EL (cell line): ENCODE results near the gene FAT1.
"Not testable (repeated sequence)": the region's sequence is repeated elsewhere in the genome, so short reads cannot be mapped to it uniquely, and the experiment has no call there.

Experiments used
- DNase-seq: peaks from one replicate; pipeline ENCODE4 v3.0.0-alpha.2; 2016

The FAT1 gene

DNA sequence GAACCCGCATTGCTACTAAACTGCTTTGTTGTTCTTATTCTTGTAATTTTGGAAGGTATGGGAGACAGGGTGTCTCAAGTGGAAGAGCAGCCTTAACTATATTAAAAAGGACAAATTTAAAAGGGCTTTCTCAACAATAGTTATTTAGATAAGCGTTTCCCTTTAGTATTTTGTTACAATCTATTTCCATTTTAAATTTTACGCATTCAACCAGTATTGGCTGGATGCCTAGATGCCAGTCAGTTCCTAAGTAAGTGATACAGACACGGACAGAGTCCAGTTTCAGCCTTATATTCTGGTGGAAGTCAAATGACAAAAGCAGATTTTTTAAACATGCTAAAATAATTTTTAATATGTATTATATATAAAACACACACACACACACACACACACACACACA lies 28.3 kb downstream of the FAT1 start:
- DNase-seq, result no peak

DNA sequence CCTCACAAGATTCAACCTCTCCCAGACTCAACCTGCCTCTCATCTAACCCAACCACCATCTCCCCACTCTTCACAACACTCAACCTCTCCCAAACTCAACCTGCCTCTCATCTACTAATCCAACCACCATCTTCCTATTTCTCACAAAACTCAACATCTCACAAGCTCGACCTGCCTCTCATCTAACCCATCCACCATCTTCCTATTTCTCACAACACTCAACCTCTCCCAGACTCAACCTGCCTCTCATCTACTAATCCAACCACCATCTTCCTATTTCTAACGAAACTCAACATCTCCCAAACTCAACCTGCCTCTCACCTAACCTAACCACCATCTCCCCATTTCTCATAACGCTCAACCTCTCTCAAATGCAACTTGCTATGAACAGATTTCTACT lies 29.8 kb downstream of the FAT1 start:
- no peak for DNase-seq

DNA sequence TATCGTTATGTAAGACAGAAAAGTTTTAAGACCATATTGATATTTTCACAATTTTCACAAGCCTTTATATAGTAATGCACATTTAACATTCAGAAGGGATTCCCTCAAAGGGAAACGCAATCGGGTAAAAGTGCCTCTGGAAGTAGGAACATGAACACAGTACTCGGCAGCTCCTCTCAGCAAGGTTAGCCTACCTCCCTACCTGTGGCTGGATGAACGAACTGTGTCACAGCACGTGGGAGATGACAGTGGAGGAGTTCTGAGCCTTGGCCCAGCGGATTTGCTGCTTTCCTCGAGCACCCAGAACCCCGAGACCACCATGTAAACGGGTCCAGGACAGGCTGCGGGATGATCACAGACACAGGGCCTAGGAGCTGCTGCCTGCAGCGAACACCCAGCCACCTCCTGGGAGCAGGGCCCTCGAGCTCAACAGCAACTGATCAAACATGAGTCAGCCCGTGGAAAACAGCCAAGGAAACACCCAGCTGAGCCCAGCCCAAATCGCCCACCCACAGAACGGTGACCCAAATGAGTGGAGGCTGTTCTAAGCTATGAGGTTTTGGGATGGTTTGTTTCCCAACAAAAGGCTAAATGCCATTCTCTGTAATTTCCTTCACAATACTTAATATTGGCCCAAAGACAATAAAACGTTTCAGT lies 30.4 kb downstream of the FAT1 start:
- peak; percentile 82 for DNase-seq

DNA sequence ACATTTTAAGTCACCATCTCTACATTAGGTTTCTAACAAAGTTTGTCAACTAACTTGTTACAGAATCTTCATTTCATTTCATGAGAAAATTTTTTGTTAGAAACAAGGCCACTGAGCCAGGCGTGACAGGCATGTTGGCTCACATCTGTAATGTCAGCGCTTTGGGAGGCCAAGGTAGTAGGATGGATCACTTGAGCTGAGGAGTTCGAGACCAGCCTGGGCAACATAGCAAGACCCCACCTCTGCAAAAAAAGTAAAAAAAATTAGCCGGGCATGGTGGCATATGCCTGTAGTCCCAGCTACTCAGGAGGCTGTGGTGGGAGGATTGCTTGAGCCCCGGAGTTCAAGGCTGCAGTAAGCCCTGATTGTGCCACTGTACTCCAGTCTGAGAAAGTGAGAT lies 32.3 kb downstream of the FAT1 start:
- DNase-seq, result no peak

DNA sequence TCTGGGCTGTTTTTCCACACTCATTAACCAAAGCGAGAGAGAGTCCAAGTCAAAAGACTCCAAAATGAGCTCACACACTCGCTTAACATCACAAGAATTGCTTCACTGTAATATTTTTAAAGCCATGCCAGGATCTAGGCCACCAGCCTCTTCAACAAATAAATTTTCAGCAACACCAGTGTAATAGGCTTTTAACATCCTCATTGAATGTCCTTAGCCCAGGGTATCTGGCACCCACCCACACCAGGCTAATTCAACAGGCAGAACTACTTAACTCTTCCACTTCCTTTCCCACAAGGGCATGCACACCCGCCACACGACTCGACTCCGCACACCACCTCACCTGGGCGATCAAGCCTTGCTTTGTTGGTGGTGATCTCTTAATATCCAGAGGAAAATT lies 34.2 kb downstream of the FAT1 start:
- DNase-seq, result no peak

DNA sequence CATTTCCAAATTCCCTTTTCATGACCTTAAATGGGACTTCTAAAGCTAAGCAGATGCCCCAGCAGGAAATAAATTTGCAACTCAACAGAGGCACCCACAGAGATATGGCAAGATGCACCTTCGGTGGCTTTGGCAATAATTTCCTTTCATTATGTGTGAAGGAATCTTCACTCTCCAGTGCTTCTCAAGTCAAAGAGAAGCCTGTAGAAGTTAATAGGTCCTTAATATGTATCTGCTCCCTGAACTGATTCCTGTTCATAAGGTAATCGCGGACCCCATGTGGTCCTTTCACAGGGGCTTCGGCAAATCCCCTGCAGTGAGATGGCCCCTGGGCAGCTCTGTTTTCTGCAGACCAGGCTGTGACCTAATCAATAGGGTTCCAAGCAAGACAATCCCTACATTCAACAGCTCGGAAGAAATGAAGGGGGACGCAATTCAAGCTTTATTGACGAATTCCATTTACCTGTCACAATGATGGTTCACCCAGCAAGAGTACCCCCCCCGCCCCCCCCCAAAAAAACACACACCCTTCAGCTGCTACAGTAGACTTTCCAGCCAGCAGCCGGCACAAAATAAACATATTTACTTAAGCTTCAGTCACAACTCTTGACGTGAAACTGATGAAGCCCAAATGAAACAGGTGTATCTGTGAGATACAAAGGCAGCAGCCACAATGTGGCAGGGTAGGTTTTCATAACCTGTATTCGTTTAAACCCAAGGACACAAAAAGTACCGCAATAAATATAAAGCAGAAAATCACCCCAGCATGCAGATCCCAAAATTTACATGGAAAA lies 35.3 kb downstream of the FAT1 start:
- DNase-seq, result no peak

DNA sequence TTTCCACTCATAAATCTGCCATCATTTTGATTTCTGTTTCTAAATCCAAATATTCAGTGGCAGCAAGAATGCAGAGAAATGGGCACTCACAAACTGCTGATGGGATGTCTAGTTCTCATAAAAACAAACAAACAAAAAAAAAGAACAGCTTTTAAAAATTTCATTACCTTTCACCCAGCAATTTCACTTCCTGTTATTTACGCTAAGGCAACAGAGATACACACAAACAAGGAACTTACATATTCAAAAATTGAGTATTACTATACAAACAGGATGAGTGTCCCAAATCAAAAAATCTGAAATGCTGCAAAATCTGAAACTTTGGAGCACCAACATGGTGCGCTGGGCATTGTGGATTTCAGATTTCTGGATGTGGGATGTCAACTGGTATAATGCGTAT lies 36.4 kb downstream of the FAT1 start:
- no peak for DNase-seq

DNA sequence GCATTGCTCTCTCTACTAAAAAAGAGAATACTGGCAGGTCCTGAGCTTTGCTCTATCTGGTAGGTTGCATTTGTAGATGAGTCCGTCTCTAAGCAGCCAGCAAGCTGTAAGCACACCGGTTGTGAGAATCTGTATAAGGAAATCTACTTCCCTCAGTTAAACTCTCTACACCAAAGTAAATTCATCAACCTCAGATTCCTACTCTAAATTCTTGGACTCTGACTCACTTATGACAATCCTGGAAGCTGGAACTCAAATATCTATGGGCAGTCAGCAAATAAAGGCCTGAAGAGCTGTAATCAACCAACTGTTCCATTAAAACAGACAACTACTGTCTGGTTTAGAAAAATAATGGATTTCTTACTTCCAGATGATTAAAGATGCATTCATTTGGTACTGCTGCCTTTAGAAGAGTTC lies 37.9 kb downstream of the FAT1 start:
- DNase-seq, result peak; percentile 92

DNA sequence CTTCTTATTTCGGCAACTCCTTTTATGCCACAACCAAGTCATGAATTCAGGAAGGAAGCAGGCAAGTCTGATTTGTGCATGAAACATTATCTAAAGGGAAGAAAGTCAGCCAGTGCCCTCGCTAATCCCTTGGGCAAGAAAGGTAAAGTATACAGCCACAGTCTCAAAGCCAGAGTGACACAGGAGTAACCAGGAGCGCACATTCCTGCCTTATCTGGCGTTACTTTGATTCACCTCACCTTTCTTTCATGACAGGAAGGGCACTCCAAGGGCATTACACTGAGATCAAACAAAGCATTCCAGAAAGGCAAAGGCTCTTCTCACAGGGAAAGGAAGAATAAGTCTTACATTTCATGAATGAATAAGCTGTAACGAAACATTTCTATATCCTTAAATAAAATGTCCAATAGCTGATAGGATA lies 38.8 kb downstream of the FAT1 start:
- no peak for DNase-seq

DNA sequence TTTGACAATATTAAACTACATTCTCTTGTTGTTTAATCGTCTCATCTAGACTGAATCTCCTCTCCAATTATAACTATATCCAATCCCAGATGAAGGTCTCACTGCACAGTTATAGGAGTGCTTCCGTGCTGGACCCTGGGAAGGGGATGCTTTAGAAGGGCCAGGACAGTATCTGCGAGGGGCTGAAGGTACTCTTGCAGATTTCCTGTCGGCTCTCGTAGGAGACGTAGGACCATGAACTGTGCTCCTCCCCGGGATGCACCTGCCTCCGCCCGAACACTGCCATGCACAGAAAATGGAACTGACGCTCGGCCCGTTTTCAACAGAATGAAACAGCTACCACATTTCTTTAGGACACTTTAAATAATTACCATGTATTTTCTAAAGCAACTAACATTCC lies 39.4 kb downstream of the FAT1 start:
- no peak for DNase-seq

DNA sequence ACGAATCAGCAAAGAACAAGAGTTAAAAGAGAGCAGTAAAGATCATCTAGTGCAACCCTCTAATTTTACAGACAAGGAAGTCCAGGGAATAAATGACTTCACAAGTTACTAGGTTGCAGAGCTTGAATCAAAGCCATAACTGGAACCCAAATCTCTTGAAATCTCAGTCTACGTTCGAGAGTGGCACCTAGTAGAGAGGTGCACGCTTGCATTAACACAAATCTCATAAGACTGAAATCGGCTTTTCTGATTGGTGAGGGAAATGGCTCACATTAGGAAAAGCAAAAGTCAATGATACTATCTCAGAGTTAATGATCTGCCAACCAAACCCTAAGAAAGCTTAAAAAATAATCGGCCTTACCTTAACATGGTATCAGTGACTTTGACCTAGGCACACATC lies 43.0 kb downstream of the FAT1 start:
- DNase-seq, result no peak

DNA sequence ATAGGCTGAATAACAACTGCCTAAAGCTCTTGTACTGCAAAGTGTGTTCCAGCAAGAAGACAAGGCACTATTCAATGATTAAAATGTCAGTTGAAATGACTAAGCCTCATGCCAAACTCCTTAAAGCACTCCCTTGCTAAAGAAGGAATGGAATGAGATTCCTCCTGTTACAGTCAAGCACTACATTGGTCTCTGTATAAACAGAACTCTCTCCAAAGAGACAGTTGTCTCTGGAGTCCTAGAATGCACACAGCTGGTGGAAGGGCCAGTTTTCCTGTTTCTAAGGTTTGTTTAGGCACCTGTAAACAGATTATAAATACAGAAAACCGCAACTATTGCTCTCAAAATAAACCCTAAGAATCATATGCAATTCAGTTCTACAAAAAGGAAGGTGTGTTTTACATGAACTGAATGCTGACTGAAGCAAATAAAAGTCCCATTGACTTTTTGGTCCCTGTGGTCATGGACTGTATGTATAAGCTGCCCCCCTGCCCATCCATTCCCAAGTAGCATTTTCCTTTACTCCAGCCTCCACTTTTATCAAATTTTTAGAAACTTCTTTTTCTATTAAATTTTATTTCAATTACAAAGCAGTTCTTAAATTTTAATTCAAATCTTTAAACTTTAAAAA lies 47.0 kb downstream of the FAT1 start:
- peak; percentile 86 for DNase-seq

DNA sequence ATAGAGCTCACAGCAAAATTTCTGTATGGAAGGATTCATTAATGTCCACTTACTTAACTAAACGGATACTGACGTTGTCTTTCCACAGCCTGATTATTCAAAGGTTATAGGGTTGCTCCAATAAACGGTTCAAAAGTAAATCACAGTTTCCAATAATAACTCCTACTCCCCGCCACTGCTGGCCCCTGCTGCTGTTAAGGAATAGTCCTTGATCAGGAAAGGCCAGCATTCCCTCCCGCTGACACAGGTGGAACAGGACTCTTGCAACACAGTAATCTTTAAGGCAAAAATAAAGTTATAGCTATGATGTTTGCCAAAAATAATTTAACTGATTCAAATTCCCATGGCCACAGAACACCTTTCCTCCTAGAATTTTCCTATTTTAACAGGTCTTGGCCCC lies 53.9 kb downstream of the FAT1 start:
- DNase-seq, result no peak

DNA sequence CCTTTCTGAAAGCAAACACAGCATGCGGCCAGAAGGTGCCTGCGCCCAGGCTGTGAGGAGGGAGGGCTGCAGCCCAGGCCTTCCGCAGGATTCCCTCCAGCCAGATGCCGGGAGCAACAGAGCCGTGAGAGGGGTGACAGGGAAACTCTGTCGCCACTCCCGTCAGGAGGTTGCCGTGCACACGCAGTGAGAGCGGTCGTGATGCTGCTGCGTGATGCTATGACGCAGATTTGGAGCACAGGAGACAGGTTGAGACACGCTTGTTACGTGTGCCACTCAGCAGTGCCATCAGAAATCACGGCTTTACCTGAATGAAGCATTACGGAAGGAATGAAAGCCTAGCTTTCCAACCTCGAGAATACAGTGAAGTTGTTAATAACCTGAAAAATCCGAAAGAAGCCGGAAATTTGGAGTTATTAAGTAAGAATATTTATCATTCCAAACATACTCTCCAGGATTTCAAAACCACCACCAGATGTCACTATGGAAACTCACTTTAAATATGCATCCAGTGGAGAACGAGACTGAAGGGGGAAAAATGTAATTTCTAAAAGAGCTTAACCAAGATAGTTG lies 54.4 kb downstream of the FAT1 start:
- peak; percentile 72 for DNase-seq

DNA sequence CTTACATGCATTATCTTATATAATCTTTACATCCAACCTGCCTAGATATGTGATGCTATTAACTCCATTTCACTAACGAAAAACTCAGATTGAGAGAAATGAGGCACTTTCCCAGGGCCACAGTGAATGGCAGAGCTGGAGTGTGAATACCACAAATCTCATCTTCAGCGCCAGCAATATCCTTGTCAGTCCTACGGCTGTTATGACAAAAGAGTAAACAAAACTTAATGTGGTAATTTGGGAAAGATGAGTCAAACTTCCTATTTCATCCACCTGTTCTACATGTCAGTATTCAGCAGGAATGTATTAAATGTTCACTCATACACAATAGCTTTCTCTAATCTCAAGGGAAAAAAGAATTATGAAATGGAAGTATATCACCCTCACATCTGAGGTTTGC lies 56.9 kb downstream of the FAT1 start:
- no peak for DNase-seq

DNA sequence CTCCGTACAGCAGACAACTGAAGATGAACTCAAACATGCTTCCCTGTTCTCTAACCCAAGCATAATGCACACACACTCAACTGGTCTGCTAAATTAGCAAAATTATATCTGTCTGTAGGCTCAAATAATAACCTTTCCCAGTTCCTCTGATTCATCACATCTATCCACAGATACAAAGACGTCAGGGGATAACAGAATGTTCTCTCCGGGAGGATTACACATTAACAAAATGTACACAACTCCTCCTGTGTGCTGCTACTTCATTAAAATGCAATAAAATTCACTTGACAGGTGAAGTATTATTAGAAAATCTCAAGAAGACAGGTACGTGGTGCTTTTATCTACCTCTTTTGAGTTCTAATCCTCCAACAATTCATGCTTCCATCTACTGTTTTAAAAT lies 57.4 kb downstream of the FAT1 start:
- DNase-seq, result no peak

DNA sequence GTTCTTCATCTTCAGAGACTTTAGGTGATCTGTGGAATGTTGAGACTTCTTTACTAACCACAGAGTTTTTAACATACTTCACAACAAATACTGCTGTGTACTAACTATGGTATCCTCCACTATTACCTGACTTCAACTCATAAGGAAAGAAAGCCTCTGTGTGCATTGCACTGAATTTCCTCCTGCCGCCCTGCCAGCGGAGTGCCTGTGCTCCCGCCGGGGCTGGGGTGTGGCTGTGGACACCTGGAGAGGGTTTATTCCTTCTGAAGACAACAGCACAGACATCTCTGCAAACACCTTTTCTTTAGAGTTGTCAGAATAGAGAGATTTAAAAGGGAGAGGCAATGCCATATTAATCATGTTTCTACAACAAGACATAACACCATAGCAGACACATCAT lies 63.3 kb downstream of the FAT1 start:
- DNase-seq, result no peak

DNA sequence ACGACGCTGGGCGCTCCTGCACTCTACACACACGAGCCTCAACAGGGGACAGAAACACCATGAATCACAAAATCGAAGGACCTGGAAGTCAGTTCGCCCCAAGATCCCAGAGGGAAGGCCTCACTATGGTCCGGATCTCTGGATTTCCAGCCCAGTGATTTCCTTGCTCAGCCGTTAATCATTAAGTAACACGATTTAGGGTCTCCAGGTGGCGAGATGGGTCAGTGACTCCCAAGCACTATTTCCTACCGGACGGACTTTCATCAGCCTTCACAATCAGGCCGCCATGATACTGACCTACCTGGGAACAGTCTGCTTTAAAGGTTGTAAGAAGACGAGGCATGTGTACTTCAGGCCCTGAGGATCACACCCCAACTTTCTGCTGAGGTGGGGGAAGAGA lies 63.7 kb downstream of the FAT1 start:
- no peak for DNase-seq

DNA sequence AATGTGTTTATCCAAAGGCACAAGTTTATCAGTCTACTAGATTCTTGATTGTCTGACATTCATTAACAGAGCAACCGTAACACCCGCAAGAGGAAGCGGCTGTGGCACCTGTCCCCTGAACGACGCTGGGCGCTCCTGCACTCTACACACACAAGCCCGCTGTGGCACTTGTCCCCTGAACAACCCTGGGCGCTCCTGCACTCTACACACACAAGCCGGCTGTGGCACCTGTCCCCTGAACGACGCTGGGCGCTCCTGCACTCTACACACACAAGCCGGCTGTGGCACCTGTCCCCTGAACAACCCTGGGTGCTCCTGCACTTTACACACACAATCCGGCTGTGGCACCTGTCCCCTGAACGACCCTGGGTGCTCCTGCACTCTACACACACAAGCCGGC lies 64.2 kb downstream of the FAT1 start:
- DNase-seq, result not testable (repeated sequence)

DNA sequence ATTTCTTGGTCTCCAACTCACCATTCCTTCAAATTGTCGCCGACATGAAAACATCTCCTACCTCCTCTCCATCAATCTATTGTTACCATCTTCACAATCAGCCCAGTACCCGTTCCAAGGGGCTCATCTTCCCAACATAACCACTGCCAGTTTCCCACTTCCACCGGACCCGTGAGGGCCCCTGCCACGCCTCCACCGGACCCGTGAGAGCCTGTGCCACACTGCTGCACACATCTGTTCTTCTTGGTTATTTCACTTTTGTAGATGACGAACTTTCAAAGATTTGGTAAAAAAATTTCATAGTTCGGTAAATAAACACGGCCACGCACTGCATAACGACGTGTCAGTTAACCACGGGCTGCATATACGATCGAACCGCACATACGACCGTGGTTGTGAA lies 65.0 kb downstream of the FAT1 start:
- DNase-seq, result no peak

DNA sequence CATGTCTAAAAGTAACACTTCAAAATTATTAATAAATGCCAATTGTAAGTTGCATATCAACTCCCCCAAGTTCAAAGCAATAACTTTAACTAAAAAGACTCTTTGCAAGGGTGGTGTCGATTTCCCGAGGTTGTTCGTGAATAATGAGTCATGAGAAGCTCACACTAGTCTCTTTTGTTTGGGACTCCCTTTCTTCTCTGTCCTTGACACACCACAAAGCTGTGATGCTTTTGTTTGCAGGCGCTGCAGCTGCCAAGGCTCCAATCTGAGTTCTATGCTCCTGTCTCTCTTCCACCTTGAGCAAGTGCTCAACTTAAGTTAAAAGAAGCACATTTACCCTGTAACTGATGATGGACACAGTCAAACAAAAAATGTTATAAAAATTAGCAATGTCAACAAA lies 65.9 kb downstream of the FAT1 start:
- DNase-seq, result no peak

DNA sequence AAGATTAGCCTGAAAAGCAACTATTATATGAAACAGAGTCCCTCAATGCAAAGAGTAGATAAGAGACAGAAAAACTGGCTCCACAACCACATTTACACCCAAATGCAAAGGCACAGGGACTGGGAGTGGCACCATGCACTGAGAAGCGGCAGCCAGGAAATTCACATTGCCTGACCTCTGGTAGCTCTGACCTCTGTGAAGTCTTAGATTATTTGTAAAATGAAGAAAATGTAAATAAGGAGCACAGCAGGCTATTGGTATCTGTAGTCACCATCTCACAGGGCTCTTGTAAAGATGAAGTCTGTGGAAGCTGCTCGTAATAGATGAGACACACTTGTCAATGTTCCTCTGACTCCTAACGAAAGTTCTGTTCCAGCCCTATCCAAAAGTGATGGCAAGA lies 69.7 kb downstream of the FAT1 start:
- no peak for DNase-seq

DNA sequence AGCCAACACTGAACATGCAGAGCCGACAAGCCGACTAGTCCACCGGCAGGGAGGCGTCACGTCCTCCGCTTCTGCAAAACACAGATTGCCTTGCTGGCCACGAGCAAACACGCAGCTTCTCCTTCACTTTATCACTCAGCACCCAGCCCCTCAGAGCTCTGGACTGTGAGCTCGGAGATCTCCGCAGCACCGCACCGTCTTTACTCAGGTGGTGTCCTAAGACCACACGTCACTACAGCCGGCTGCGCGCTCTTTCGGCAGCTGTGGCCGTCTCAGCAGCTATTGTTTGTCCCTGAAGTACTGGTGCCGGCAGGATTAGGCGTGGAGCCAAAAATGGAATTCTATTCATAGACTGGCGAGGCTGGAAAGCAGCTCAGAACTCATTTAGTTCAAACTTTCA lies 72.0 kb downstream of the FAT1 start:
- DNase-seq, result no peak

DNA sequence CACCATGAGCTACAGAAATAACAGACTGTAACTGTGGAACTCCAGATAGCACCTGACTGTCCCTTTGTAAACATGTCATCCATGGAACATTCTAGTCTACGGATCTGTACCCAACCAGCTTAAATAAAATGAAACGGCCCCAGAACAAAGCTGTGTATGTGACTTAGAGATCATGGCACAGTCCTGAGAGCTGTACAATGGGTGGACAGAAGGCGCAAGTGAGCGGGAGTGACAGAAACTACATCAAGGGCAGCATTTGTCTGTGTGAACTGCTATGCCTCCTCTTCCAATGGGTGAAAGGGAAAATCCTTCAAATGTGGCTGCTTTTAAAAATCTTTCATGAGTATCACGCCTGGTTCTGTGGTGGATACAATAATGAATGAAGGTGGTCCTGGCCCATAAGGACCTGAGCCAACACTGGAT lies 72.5 kb downstream of the FAT1 start:
- DNase-seq, result no peak
